Measurements from ENCODE around the gene TUBGCP6.

GRCh38 chr22:50264946-50265669 is 20.3 kb upstream of the TUBGCP6 start:
- no peak for TF ChIP-seq EZH2 (IDR thresholded peaks at IDR 0.05)
- TF ChIP-seq POLR2AphosphoS5 (IDR thresholded peaks at IDR 0.05; ENCODE audit: borderline replicate concordance, low read depth, low read length), result no peak
- no peak for TF ChIP-seq FOXP2 (optimal IDR thresholded peaks at IDR 0.05; ENCODE audit: control extremely low read depth, extremely low read length, insufficient read depth)
